Trophoblast cell (in vitro differentiated cells and primary cell): ENCODE data around the gene ESR2.

Experiments used
- DNase-seq, 2 donors: peaks; one replicate each; pipeline ENCODE4 v3.0.0-alpha.2; 2016
- H2AFZ ChIP-seq: 2 replicates; pipeline ENCODE4 v1.6.1; 2013; ENCODE audit warnings: low read length, moderate library complexity, mild to moderate bottlenecking; ENCODE audit not compliant: insufficient read depth, poor library complexity
- H2AK5ac ChIP-seq: 2 replicates; pipeline ENCODE4 v1.6.1; 2013; ENCODE audit warnings: mild to moderate bottlenecking, low read length
- H2BK120ac ChIP-seq: 2 replicates; pipeline ENCODE4 v1.6.1; 2013; ENCODE audit warnings: low read length, mild to moderate bottlenecking, moderate library complexity; ENCODE audit not compliant: insufficient read depth, poor library complexity
- H2BK12ac ChIP-seq: 2 replicates; pipeline ENCODE4 v1.6.1; 2013; ENCODE audit warnings: mild to moderate bottlenecking, low read length, moderate library complexity
- H2BK5ac ChIP-seq: 2 replicates; pipeline ENCODE4 v1.6.1; 2013; ENCODE audit warnings: low read length, low read depth, moderate library complexity, mild to moderate bottlenecking; ENCODE audit not compliant: poor library complexity
- H3K14ac ChIP-seq: 2 replicates; pipeline ENCODE4 v1.6.1; 2013; ENCODE audit warnings: mild to moderate bottlenecking, low read length
- H3K18ac ChIP-seq: 2 replicates; pipeline ENCODE4 v1.6.1; 2013; ENCODE audit warnings: mild to moderate bottlenecking, low read length
- H3K23ac ChIP-seq: 2 replicates; pipeline ENCODE4 v1.6.1; 2013; ENCODE audit warnings: low read length
- H3K27ac ChIP-seq: 2 replicates; pipeline ENCODE4 v1.5.1; 2013; ENCODE audit warnings: low read depth, mild to moderate bottlenecking, inconsistent platforms, low read length, moderate library complexity
- H3K27me3 ChIP-seq: 2 replicates; pipeline ENCODE4 v1.6.1; 2013; ENCODE audit warnings: inconsistent platforms, mild to moderate bottlenecking, low read length, moderate library complexity; ENCODE audit not compliant: insufficient read depth
- H3K36me3 ChIP-seq, 2 experiments: 1 replicate in 1 of 2; 2 replicates in 1 of 2; pipeline ENCODE4 v1.6.1; 2013; ENCODE audit warnings: low read length in 2 of 2, mild to moderate bottlenecking in 2 of 2, moderate library complexity in 1 of 2; ENCODE audit not compliant: insufficient read depth in 2 of 2, control insufficient read depth in 1 of 2
- H3K4ac ChIP-seq: 2 replicates; pipeline ENCODE4 v1.6.1; 2013; ENCODE audit warnings: low read depth, mild to moderate bottlenecking, low read length, moderate library complexity
- H3K4me1 ChIP-seq, 2 experiments: 1 replicate in 1 of 2; 2 replicates in 1 of 2; pipeline ENCODE4 v1.6.1; 2013; ENCODE audit warnings: low read length in 2 of 2, mild to moderate bottlenecking in 2 of 2, moderate library complexity in 1 of 2; ENCODE audit not compliant: insufficient read depth in 2 of 2, control insufficient read depth in 1 of 2
- H3K4me2 ChIP-seq: 2 replicates; pipeline ENCODE4 v1.6.1; 2013; ENCODE audit warnings: inconsistent platforms, mild to moderate bottlenecking, low read length, moderate library complexity
- H3K4me3 ChIP-seq: 2 replicates; pipeline ENCODE4 v1.5.1; 2013; ENCODE audit warnings: mild to moderate bottlenecking, low read depth, low read length, inconsistent platforms
- H3K79me1 ChIP-seq: one replicate; pipeline ENCODE4 v1.6.1; 2013; ENCODE audit warnings: low read length
- H3K79me2 ChIP-seq: 2 replicates; pipeline ENCODE4 v1.6.1; 2013; ENCODE audit warnings: low read length, mild to moderate bottlenecking; ENCODE audit not compliant: control insufficient read depth, insufficient read depth, poor library complexity
- H3K9ac ChIP-seq: 2 replicates; pipeline ENCODE4 v1.6.1; 2013; ENCODE audit warnings: mild to moderate bottlenecking, low read length
- H3K9me3 ChIP-seq: 2 replicates; pipeline ENCODE4 v1.6.1; 2013; ENCODE audit warnings: low read depth, mild to moderate bottlenecking, control low read depth, inconsistent platforms, low read length; ENCODE audit not compliant: insufficient read depth
- H4K12ac ChIP-seq: 2 replicates; pipeline ENCODE4 v1.6.1; 2013; ENCODE audit warnings: low read depth, mild to moderate bottlenecking, low read length, moderate library complexity
- H4K8ac ChIP-seq: 2 replicates; pipeline ENCODE4 v1.6.1; 2013; ENCODE audit warnings: low read depth, mild to moderate bottlenecking, low read length, moderate library complexity
- H4K91ac ChIP-seq: one replicate; pipeline ENCODE4 v1.6.1; 2013; ENCODE audit warnings: low read depth, mild to moderate bottlenecking, low read length, moderate library complexity
- WGBS: extraction: QIAGEN DNeasy Blood & Tissue Kit; methylation state at CpG from one replicate; pipeline ENCODE4 v1.1.7; 2013; ENCODE audit warnings: missing lambda C conversion rate; ENCODE audit not compliant: insufficient read length, insufficient coverage; ENCODE audit errors: extremely low coverage; 5-methylcytosine and 5-hydroxymethylcytosine counted together

Gene ESR2

GRCh38 chr14:64238049-64238448, 56.1 kb downstream of the ESR2 start:
- H3K27me3 ChIP-seq, result no peaks in the 10 kb centered on the region
- no peak overlapping the region for H3K14ac ChIP-seq
- no peak overlapping the region for H4K91ac ChIP-seq
- WGBS, result no CpG with 5 or more reads among the region's 6 CpGs
- no peak overlapping the region for H2BK5ac ChIP-seq
- DNase-seq, result no peak
- no peaks in the 10 kb centered on the region for H3K79me2 ChIP-seq
- H4K8ac ChIP-seq, result no peak overlapping the region
- no peak overlapping the region for H3K4me3 ChIP-seq
- no peak overlapping the region for H2AK5ac ChIP-seq
- no peak overlapping the region for H3K4me2 ChIP-seq
- H3K4me1 ChIP-seq, result peaks cover 0 to 3% of the 10 kb centered on the region in 2 experiments
- peaks cover 0 to under 1% of the 10 kb centered on the region in 2 experiments for H3K36me3 ChIP-seq
- H3K79me1 ChIP-seq, result no peaks in the 10 kb centered on the region
- H2AFZ ChIP-seq, result no peak overlapping the region
- no peak overlapping the region for H4K12ac ChIP-seq
- peaks cover 1% of the 10 kb centered on the region for H3K9me3 ChIP-seq
- H3K4ac ChIP-seq, result no peak overlapping the region
- H3K18ac ChIP-seq, result no peak overlapping the region
- H3K27ac ChIP-seq, result no peak overlapping the region
- no peak overlapping the region for H2BK120ac ChIP-seq
- no peak overlapping the region for H3K9ac ChIP-seq
- H2BK12ac ChIP-seq, result no peak overlapping the region
- H3K23ac ChIP-seq, result no peak overlapping the region

DNA sequence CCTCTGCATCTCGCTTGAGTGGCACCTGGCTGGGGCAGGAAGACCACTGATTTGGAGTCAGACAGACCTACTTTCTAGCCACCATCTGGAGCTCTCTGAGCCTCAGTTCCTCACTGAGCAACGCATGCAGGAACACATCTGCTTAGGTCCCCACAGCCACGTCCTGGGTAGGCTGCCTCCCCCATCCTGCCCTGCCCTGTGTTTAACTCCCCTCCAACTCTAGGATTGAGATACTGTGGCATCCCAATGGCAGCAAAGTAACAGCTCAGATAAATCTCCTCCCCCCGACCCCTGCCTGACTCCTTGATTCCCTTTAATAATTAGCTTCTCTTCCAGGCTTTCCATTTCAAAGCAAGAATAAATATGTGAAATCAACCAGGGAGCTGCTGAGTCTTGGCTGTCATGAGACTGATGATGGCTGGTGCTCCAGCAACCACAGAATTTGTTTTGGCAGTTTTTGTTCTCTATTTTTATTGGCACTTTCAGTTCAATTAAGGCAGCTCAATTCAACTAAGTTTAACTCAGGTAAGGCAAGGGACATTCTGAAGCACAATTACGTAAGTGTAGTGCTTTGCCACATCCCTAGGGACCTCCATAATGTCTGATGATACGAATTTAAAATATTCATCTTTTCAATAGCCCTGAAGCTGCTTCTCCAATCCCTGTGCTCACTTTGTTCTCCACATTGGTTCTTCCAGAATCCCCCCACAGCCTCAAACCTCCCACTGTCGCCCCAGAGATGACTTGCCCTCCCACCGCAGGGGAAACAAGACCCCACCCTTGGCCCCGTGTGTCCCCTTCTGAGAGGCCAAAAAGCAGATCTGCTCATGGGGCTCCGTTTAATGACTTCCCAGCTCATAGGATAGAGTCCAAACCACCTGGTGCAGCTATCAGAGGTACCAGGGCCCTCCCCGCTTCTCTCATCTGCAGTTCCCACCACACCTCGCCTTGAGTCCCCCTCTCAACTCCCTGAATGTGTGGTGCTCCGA, 58.2 kb downstream of the ESR2 start:
- Histone ChIP-seq H2BK12ac (no peak overlapping the region), H3K79me1 (no peaks in the 10 kb centered on the region), H3K4ac (no peak overlapping the region), H3K4me2 (no peak overlapping the region), H3K18ac (no peak overlapping the region), H3K9ac (no peak overlapping the region), H2AFZ (no peak overlapping the region), H2AK5ac (no peak overlapping the region), H3K4me1 (peaks cover 3% of the 10 kb centered on the region in 2 experiments), H4K12ac (no peak overlapping the region), H3K9me3 (peaks cover 3% of the 10 kb centered on the region), H3K36me3 (peaks cover 4 to 5% of the 10 kb centered on the region in 2 experiments), H3K4me3 (no peak overlapping the region), H4K8ac (no peak overlapping the region), H3K14ac (no peak overlapping the region), H3K27me3 (no peaks in the 10 kb centered on the region), H3K79me2 (no peaks in the 10 kb centered on the region), H2BK5ac (no peak overlapping the region), H3K27ac (no peak overlapping the region), H3K23ac (no peak overlapping the region), H2BK120ac (no peak overlapping the region), H4K91ac (no peak overlapping the region)
- no CpG with 5 or more reads among the region's 13 CpGs for WGBS
- DNase-seq, result no peak

- Histone ChIP-seq H2BK5ac (no peak overlapping the region), H2AK5ac (no peak overlapping the region), H3K4me3 (no peak overlapping the region), H3K4ac (no peak overlapping the region), H3K79me1 (no peaks in the 10 kb centered on the region), H3K23ac (no peak overlapping the region), H4K12ac (no peak overlapping the region), H3K9ac (no peak overlapping the region), H3K27ac (no peak overlapping the region), H2BK12ac (no peak overlapping the region), H2AFZ (no peak overlapping the region), H3K4me2 (no peak overlapping the region), H3K27me3 (no peaks in the 10 kb centered on the region), H3K18ac (no peak overlapping the region), H3K4me1 (peaks cover 3% of the 10 kb centered on the region in 2 experiments), H3K36me3 (peaks cover 4 to 5% of the 10 kb centered on the region in 2 experiments), H3K14ac (no peak overlapping the region), H2BK120ac (no peak overlapping the region), H4K8ac (no peak overlapping the region), H4K91ac (no peak overlapping the region), H3K79me2 (no peaks in the 10 kb centered on the region), H3K9me3 (peaks cover 3% of the 10 kb centered on the region)
- peak; percentile 9 to 36 for DNase-seq
- WGBS, result no CpG with 5 or more reads among the region's 24 CpGs
These were observed 59.1 kb downstream of the ESR2 start for GRCh38 chr14:64234877-64235651.

DNA sequence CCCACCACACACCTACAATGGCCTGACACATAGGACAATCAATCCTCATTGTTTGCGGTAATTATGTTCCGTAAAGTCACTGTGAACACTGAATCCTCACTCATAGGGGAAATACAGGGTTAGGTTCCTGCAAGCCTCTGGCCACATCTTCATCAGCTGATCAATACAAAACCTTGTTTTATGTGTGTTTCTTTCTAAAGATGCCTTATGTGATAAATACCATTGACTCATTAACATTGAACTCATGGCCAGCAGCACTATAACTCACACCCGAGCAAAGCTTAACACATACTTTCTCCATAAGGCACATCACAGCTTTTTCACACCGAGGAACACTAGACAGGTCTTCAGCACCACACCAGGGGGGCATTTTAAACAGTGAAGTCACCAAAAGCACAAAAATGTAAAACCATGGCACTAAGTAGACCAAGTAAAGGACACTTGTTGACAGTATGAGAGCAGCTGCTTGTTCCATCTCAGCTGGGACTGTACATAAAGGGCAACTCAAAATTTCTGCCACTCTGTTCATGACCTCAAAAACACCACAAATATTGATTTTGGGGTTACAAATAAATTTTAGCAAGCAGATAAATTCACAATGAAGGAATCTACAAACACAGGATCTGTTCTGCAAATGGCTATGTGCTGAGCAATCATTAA, 60.5 kb downstream of the ESR2 start:
- Histone ChIP-seq H2BK12ac (no peak overlapping the region), H4K8ac (no peak overlapping the region), H3K9ac (no peak overlapping the region), H3K14ac (no peak overlapping the region), H2AK5ac (no peak overlapping the region), H3K4ac (no peak overlapping the region), H2BK5ac (no peak overlapping the region), H3K36me3 (peaks cover 5 to 6% of the 10 kb centered on the region in 2 experiments), H4K12ac (no peak overlapping the region), H4K91ac (no peak overlapping the region), H3K18ac (no peak overlapping the region), H3K4me3 (no peak overlapping the region), H3K4me2 (no peak overlapping the region), H3K4me1 (peaks cover 3% of the 10 kb centered on the region in 2 experiments), H3K23ac (no peak overlapping the region), H2BK120ac (no peak overlapping the region), H3K79me1 (no peaks in the 10 kb centered on the region), H3K27me3 (no peaks in the 10 kb centered on the region), H3K9me3 (peaks cover 3% of the 10 kb centered on the region), H3K27ac (no peak overlapping the region), H3K79me2 (no peaks in the 10 kb centered on the region), H2AFZ (no peak overlapping the region)
- no CpG with 5 or more reads among the region's 4 CpGs for whole genome bisulfite sequencing
- DNase-seq, result no peak
